Measurements from ENCODE around the gene NDUFA11. TPM values are rescaled to one million over a fixed set of nuclear protein-coding genes. Genes with fewer than 3 reads are reported as not detected.

NDUFA11 gene
- total and polyA plus RNA-seq, 2 of the 13 experiments (the other 11 are each of a cell fraction or from before 2014, with no cell fraction given): 286 to 378 TPM

- TF ChIP-seq, protein P1, sequence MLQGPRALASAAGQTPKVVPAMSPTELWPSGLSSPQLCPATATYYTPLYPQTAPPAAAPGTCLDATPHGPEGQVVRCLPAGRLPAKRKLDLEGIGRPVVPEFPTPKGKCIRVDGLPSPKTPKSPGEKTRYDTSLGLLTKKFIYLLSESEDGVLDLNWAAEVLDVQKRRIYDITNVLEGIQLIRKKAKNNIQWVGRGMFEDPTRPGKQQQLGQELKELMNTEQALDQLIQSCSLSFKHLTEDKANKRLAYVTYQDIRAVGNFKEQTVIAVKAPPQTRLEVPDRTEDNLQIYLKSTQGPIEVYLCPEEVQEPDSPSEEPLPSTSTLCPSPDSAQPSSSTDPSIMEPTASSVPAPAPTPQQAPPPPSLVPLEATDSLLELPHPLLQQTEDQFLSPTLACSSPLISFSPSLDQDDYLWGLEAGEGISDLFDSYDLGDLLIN (CRISPR knock-in tag; IDR thresholded peaks at IDR 0.05; ENCODE audit: borderline replicate concordance): no peak
- TF ChIP-seq MED8 (CRISPR knock-in tag; IDR thresholded peaks at IDR 0.05; ENCODE audit: insufficient replicate concordance): peak; percentile 74
- TF ChIP-seq, protein P2, sequence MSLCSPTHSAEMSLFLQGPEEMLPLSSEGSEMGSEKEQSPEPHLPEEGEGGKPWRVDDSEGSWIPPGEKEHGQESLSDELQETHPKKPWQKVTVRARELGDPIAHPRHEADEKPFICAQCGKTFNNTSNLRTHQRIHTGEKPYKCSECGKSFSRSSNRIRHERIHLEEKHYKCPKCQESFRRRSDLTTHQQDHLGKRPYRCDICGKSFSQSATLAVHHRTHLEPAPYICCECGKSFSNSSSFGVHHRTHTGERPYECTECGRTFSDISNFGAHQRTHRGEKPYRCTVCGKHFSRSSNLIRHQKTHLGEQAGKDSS (CRISPR knock-in tag; IDR thresholded peaks at IDR 0.05; ENCODE audit: borderline replicate concordance, low read depth): no peak
- TF ChIP-seq FOXJ3 (CRISPR knock-in tag; IDR thresholded peaks at IDR 0.05; ENCODE audit: borderline replicate concordance): no peak
- TF ChIP-seq REXO4 (CRISPR knock-in tag; IDR thresholded peaks at IDR 0.05; ENCODE audit: borderline replicate concordance): no peak
- TF ChIP-seq ZBTB20 (CRISPR knock-in tag; IDR thresholded peaks at IDR 0.05; ENCODE audit: borderline replicate concordance, low read depth): no peak
- TF ChIP-seq CC2D1A (CRISPR knock-in tag; IDR thresholded peaks at IDR 0.05): no peak
- TF ChIP-seq NFRKB (IDR thresholded peaks at IDR 0.05): no peak
- peak; percentile 74 for TF ChIP-seq ZNF580 (CRISPR knock-in tag; IDR thresholded peaks at IDR 0.05; ENCODE audit: borderline replicate concordance, low read depth)
- TF ChIP-seq, protein P3, sequence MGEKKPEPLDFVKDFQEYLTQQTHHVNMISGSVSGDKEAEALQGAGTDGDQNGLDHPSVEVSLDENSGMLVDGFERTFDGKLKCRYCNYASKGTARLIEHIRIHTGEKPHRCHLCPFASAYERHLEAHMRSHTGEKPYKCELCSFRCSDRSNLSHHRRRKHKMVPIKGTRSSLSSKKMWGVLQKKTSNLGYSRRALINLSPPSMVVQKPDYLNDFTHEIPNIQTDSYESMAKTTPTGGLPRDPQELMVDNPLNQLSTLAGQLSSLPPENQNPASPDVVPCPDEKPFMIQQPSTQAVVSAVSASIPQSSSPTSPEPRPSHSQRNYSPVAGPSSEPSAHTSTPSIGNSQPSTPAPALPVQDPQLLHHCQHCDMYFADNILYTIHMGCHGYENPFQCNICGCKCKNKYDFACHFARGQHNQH (CRISPR knock-in tag; IDR thresholded peaks at IDR 0.05): peak; percentile 69; the same call in 1 of the 2 replicates
- TF ChIP-seq SMAD3 (CRISPR knock-in tag; IDR thresholded peaks at IDR 0.05): 0 out of 2 replicates have a peak, but pooled peaks have one; percentile 46
- 0 out of 2 replicates have a peak, but pooled peaks have one; percentile 45 for TF ChIP-seq AKAP8 (CRISPR knock-in tag; IDR thresholded peaks at IDR 0.05)
- TF ChIP-seq, protein P4, sequence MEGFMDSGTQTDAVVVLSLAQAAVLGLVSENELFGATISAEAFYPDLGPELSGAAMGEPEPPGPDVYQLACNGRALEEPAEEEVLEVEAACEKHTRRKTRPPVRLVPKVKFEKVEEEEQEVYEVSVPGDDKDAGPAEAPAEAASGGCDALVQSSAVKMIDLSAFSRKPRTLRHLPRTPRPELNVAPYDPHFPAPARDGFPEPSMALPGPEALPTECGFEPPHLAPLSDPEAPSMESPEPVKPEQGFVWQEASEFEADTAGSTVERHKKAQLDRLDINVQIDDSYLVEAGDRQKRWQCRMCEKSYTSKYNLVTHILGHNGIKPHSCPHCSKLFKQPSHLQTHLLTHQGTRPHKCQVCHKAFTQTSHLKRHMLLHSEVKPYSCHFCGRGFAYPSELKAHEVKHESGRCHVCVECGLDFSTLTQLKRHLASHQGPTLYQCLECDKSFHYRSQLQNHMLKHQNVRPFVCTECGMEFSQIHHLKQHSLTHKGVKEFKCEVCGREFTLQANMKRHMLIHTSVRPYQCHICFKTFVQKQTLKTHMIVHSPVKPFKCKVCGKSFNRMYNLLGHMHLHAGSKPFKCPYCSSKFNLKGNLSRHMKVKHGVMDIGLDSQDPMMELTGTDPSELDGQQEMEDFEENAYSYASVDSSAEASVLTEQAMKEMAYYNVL (CRISPR knock-in tag; IDR thresholded peaks at IDR 0.05; ENCODE audit: borderline replicate concordance): no peak
- TF ChIP-seq ZNF777 (CRISPR knock-in tag; IDR thresholded peaks at IDR 0.05): no peak
- peak; percentile 45; the same call in 1 of the 2 replicates for TF ChIP-seq ZNF143 (CRISPR knock-in tag; IDR thresholded peaks at IDR 0.05)
- TF ChIP-seq PCBP1 (IDR thresholded peaks at IDR 0.05; ENCODE audit: borderline replicate concordance, low read depth, low read length): no peak
- TF ChIP-seq MEIS2 (CRISPR knock-in tag; IDR thresholded peaks at IDR 0.05): no peak; the same call in 1 of the 2 replicates
- TF ChIP-seq ZNF629 (CRISPR knock-in tag; conservative IDR thresholded peaks at IDR 0.05): no peak
- no peak for TF ChIP-seq ZNF484 (CRISPR knock-in tag; IDR thresholded peaks at IDR 0.05; ENCODE audit: borderline replicate concordance, low read depth)
- peak; percentile 47; the same call in 1 of the 2 replicates for TF ChIP-seq ZBTB38 (CRISPR knock-in tag; IDR thresholded peaks at IDR 0.05)
- TF ChIP-seq ZNF430 (CRISPR knock-in tag; IDR thresholded peaks at IDR 0.05): peak; percentile 83; the same call in 1 of the 2 replicates
Observed at GRCh38 chr19:5903624-5904351, at the start of gene NDUFA11 (continued).
